Natural killer cell (primary cell): ENCODE data around the gene CDC14B. TPM values are rescaled to one million over a fixed set of nuclear protein-coding genes. Genes with fewer than 3 reads are reported as not detected.

Experiments
- ATAC-seq, 3 donors: fragments of 150-1000 bp in 2 of 3; fragments of 200-7000 bp in 1 of 3; cut with Tn5 transposase; 1 replicate in 1 of 3; 2 replicates in 2 of 3; pipeline ENCODE4 v1.10.0; 2021; ENCODE audit warnings: mild to moderate bottlenecking in 2 of 3, moderate library complexity in 2 of 3
- DNase-seq, 2 donors: peaks; one replicate each; pipeline versions ENCODE4 v3.0.0 to v3.0.0-alpha.2; 2013 to 2021; ENCODE audit warnings: mixed read lengths in 1 of 2
- H3K27ac ChIP-seq: one replicate; pipeline ENCODE4 v1.5.1; 2013; ENCODE audit warnings: mild to moderate bottlenecking, low read length
- H3K27me3 ChIP-seq: one replicate; pipeline ENCODE4 v1.6.1; 2013; ENCODE audit warnings: low read length; ENCODE audit not compliant: control insufficient read depth, insufficient read depth
- H3K36me3 ChIP-seq: one replicate; pipeline ENCODE4 v1.6.1; 2013; ENCODE audit warnings: low read length; ENCODE audit not compliant: control insufficient read depth, insufficient read depth
- H3K4me1 ChIP-seq: one replicate; pipeline ENCODE4 v1.6.1; 2013; ENCODE audit warnings: low read length; ENCODE audit not compliant: control insufficient read depth, insufficient read depth
- H3K4me3 ChIP-seq: one replicate; pipeline ENCODE4 v1.5.1; 2013; ENCODE audit warnings: low read length
- H3K9me3 ChIP-seq: one replicate; pipeline ENCODE4 v1.6.1; 2013; ENCODE audit warnings: low read length; ENCODE audit not compliant: control insufficient read depth, insufficient read depth
- H3K27ac Mint-ChIP-seq, 2 donors: one replicate each; pipeline ENCODE4 v1.8.0; 2022; ENCODE audit warnings: mild to moderate bottlenecking in 2 of 2, mixed read lengths in 2 of 2, moderate library complexity in 1 of 2
- H3K27me3 Mint-ChIP-seq, 2 donors: one replicate each; pipeline ENCODE4 v1.8.0; 2022; ENCODE audit warnings: low read depth in 2 of 2, mixed read lengths in 2 of 2
- H3K36me3 Mint-ChIP-seq: one replicate; pipeline ENCODE4 v1.8.0; 2022; ENCODE audit warnings: mixed read lengths
- H3K4me1 Mint-ChIP-seq, 2 donors: one replicate each; pipeline ENCODE4 v1.8.0; 2022; ENCODE audit warnings: mixed read lengths in 2 of 2
- H3K4me3 Mint-ChIP-seq: one replicate; pipeline ENCODE4 v1.8.0; 2022; ENCODE audit warnings: mild to moderate bottlenecking, moderate library complexity, mixed read lengths
- H3K9me3 Mint-ChIP-seq, 2 donors: one replicate each; pipeline ENCODE4 v1.8.0; 2022; ENCODE audit warnings: mixed read lengths in 2 of 2
- WGBS: methylation state at CpG from one replicate; pipeline ENCODE4 v1.1.7; 2013; ENCODE audit warnings: missing lambda C conversion rate; ENCODE audit not compliant: insufficient coverage; 5-methylcytosine and 5-hydroxymethylcytosine counted together
- intact Hi-C: fragments of 100-400 bp; cut with micrococcal nuclease; formaldehyde crosslinking; loops from one replicate; pipeline ENCODE4 v1.14.2; 2022
- total RNA-seq, 4 donors: library from RNA; stranded (reverse); fragments of 120-200 nt in 1 of 4; gene quantifications; one replicate each; pipeline versions ENCODE4 v1.2.3 to v1.2.4, GENCODE V29; 2013 to 2022
- TF ChIP-seq, protein P1 (sequence below): fragments of 200-600 bp; IDR thresholded peaks from one replicate; pipeline ENCODE4 v1.8.0; 2022; ENCODE audit warnings: antibody characterized with exemption

The CDC14B gene
- total RNA-seq, 3 donors from 2014 or later (not counting 1 experiment from before 2014, with no cell fraction given), result 2.3 to 4.7 (median 3.9) TPM

DNA sequence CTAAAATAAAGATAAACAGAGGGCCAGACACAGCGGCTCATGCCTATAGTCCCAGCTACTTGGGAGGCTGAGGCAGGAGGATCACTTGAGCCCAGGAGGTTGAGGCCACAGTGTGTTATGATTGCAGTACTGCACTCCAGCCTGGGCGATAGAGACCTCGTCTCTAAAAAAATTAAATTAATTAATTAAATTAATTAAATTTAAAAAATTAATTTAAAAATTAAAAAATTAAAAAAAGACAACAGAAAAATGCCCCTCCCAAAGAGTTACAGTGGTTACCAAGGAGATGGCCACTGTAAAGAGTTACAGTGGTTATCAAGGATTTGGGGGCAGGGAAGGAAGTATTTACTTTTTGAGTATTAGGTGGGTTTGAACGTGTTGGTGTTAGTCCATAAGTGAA is 38.3 kb downstream of the CDC14B start:
- H3K4me1 Mint-ChIP-seq, result peaks cover 0 to 5% of the 10 kb centered on the region in 2 donors
- intact Hi-C loops, result no loop called here
- Histone ChIP-seq H3K4me3 (no peak overlapping the region), H3K27me3 (no peaks in the 10 kb centered on the region), H3K36me3 (no peaks in the 10 kb centered on the region), H3K4me1 (no peaks in the 10 kb centered on the region), H3K9me3 (no peaks in the 10 kb centered on the region), H3K27ac (no peak overlapping the region)
- H3K36me3 Mint-ChIP-seq, result no peaks in the 10 kb centered on the region
- H3K27ac Mint-ChIP-seq, result no peak overlapping the region
- TF ChIP-seq, protein P1, sequence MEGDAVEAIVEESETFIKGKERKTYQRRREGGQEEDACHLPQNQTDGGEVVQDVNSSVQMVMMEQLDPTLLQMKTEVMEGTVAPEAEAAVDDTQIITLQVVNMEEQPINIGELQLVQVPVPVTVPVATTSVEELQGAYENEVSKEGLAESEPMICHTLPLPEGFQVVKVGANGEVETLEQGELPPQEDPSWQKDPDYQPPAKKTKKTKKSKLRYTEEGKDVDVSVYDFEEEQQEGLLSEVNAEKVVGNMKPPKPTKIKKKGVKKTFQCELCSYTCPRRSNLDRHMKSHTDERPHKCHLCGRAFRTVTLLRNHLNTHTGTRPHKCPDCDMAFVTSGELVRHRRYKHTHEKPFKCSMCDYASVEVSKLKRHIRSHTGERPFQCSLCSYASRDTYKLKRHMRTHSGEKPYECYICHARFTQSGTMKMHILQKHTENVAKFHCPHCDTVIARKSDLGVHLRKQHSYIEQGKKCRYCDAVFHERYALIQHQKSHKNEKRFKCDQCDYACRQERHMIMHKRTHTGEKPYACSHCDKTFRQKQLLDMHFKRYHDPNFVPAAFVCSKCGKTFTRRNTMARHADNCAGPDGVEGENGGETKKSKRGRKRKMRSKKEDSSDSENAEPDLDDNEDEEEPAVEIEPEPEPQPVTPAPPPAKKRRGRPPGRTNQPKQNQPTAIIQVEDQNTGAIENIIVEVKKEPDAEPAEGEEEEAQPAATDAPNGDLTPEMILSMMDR, result no peak
- 74% methylated on average over 2 of the region's 4 CpGs for WGBS
- ATAC-seq (no peak), DNase-seq (no peak)
- H3K4me3 Mint-ChIP-seq, result no peak overlapping the region
- peaks cover 4 to 17% of the 10 kb centered on the region in 2 donors for H3K27me3 Mint-ChIP-seq
- no peaks in the 10 kb centered on the region for H3K9me3 Mint-ChIP-seq

DNA sequence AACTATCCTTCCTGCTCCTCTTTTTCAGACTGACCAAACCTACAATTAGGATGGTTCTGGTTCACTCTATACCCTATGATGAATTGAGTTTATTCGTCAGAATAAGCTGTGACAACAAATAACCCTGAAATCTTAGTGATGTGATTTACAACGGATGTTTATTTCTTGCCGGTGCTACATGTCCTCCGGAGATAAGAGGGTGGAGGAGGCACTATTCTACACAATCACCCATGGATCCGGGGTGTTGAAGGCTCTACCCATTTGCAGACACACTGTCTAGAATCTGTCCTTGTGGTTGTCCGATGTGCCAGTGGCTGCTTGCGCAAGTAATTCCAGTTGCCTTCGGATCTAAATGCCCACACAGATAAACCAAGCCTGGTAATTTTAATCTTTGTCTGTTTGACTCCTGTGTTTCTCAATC is 44.7 kb downstream of the CDC14B start:
- intact Hi-C loops, result no loop called here
- Mint-ChIP-seq H3K27me3 (peaks cover 4 to 37% of the 10 kb centered on the region in 2 donors), H3K36me3 (no peaks in the 10 kb centered on the region), H3K4me1 (peaks cover 0 to 5% of the 10 kb centered on the region in 2 donors), H3K4me3 (no peak overlapping the region), H3K27ac (no peak overlapping the region), H3K9me3 (no peaks in the 10 kb centered on the region)
- no peaks in the 10 kb centered on the region for H3K27me3 ChIP-seq
- no peaks in the 10 kb centered on the region for H3K4me1 ChIP-seq
- TF ChIP-seq, protein P1, result no peak
- H3K27ac ChIP-seq, result no peak overlapping the region
- H3K4me3 ChIP-seq, result no peak overlapping the region
- H3K36me3 ChIP-seq, result no peaks in the 10 kb centered on the region
- H3K9me3 ChIP-seq, result no peaks in the 10 kb centered on the region
- WGBS, result 97% methylated on average over 8 of the region's 8 CpGs
- ATAC-seq, result no peak
- no peak for DNase-seq

DNA sequence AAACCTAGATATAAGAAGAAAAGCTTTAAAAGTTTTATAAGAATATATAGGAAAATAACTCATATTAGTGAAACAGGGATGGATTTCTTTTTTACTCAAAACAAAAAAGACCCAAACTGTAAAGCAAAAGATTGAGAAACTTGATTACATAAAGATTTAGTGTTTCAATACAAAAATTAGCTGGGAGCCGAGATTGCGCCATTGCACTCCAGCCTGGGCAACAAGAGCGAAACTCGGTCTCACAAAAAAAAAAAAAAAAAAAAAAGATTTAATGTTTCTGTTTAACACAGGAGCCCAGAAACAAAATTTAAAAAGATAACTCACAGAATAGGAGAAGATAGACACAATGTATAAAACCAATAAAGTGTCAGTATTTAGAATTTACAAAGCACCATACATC is 45.2 kb downstream of the CDC14B start:
- no peak for ATAC-seq
- no peak overlapping the region for H3K4me3 Mint-ChIP-seq

More for the DNA sequence above, 45.2 kb downstream of the CDC14B start:
- no peaks in the 10 kb centered on the region for H3K27me3 ChIP-seq
- H3K9me3 ChIP-seq, result no peaks in the 10 kb centered on the region
- Mint-ChIP-seq H3K27ac (no peak overlapping the region), H3K4me1 (peaks cover 0 to 5% of the 10 kb centered on the region in 2 donors), H3K27me3 (peaks cover 4 to 37% of the 10 kb centered on the region in 2 donors), H3K36me3 (no peaks in the 10 kb centered on the region), H3K9me3 (no peaks in the 10 kb centered on the region)
- WGBS, result no CpG with 5 or more reads among the region's 4 CpGs
- H3K36me3 ChIP-seq, result no peaks in the 10 kb centered on the region
- no peak overlapping the region for H3K27ac ChIP-seq
- TF ChIP-seq, protein P1, result no peak
- intact Hi-C loops, result no loop called here
- H3K4me3 ChIP-seq, result no peak overlapping the region
- no peaks in the 10 kb centered on the region for H3K4me1 ChIP-seq
- DNase-seq, result no peak
